ENCODE data around the gene FOXJ2.

- TF ChIP-seq POLR2AphosphoS5 (IDR thresholded peaks at IDR 0.05; ENCODE audit: low read length): no peak
- no peak for TF ChIP-seq TCF3 (IDR thresholded peaks at IDR 0.05; ENCODE audit: borderline replicate concordance, insufficient read depth, low read depth, low read length)
- TF ChIP-seq CTCF (IDR thresholded peaks at IDR 0.05 in 2 of 3, conservative IDR thresholded peaks at IDR 0.05 in 1 of 3; ENCODE audit: control insufficient read depth in 2 of 3, extremely low read depth in 1 of 3, insufficient read depth in 1 of 3, low read depth in 3 of 3, low read length in 3 of 3): no peak
- no peak for TF ChIP-seq FOS (IDR thresholded peaks at IDR 0.05; ENCODE audit: borderline replicate concordance, extremely low read depth, insufficient read length)
- no peak for TF ChIP-seq POLR2A (IDR thresholded peaks at IDR 0.05; ENCODE audit: low read depth, low read length)
- no peak for TF ChIP-seq NR2C2 (IDR thresholded peaks at IDR 0.05; ENCODE audit: borderline replicate concordance, control insufficient read depth, insufficient read length, low read depth)
- no peak for TF ChIP-seq NKRF (conservative IDR thresholded peaks at IDR 0.05)
- no peak for TF ChIP-seq EZH2 (IDR thresholded peaks at IDR 0.05; ENCODE audit: borderline replicate concordance, control insufficient read depth, low read depth, low read length)
- no peak for TF ChIP-seq MYC (IDR thresholded peaks at IDR 0.05; ENCODE audit: insufficient read depth, insufficient read length, insufficient replicate concordance, low read length, severe bottlenecking)
Observed at GRCh38 chr12:8064131-8064530, 31.6 kb downstream of the FOXJ2 start.
